ENCODE data around the gene NCOA1. TPM values are rescaled to one million over a fixed set of nuclear protein-coding genes. Genes with fewer than 3 reads are reported as not detected.
"Not testable (repeated sequence)": the region's sequence is repeated elsewhere in the genome, so short reads cannot be mapped to it uniquely, and the experiment has no call there.

NCOA1 gene
- total RNA-seq, 4 donors from 2014 or later = 29.9 to 51.9 (median 40.1) TPM

- Histone ChIP-seq H3K27ac (no peak overlapping the region), H3K4me3 (replicated peaks in 1 of 3) (no peak overlapping the region), H3K27me3 (no peaks in the 10 kb centered on the region), H3K4me1 (no peaks in the 10 kb centered on the region), H3K9me3 (no peaks in the 10 kb centered on the region), H3K36me3 (no peaks in the 10 kb centered on the region)
- intact Hi-C loops (cut with DNase I) = no loop called here
- 77 to 79% methylated on average over 6 of the region's 6 CpGs for WGBS, 2 donors
- no peak for DNase-seq
- no peak for TF ChIP-seq POLR2A (IDR thresholded peaks at IDR 0.05)
- no peak for TF ChIP-seq CTCF (IDR thresholded peaks at IDR 0.05)
These were observed 13.8 kb upstream of the NCOA1 start for GRCh38 chr2:24477229-24477628.

GRCh38 chr2:24478243-24478642 lies 12.8 kb upstream of the NCOA1 start:
- Histone ChIP-seq H3K9me3 (no peaks in the 10 kb centered on the region), H3K4me1 (no peaks in the 10 kb centered on the region), H3K27me3 (no peaks in the 10 kb centered on the region), H3K27ac (no peak overlapping the region), H3K36me3 (no peaks in the 10 kb centered on the region), H3K4me3 (replicated peaks in 1 of 3) (no peak overlapping the region)
- intact Hi-C loops (cut with DNase I) = no loop called here
- DNase-seq = no peak
- no peak for TF ChIP-seq CTCF (IDR thresholded peaks at IDR 0.05)
- TF ChIP-seq POLR2A (IDR thresholded peaks at IDR 0.05) = no peak
- WGBS, 2 donors = 65 to 74% methylated on average over 3 of the region's 3 CpGs

GRCh38 chr2:24480245-24480644 lies 10.8 kb upstream of the NCOA1 start:
- H3K27me3 ChIP-seq = no peaks in the 10 kb centered on the region
- no peak overlapping the region for H3K4me3 ChIP-seq (replicated peaks in 1 of 3)
- H3K9me3 ChIP-seq = no peaks in the 10 kb centered on the region
- H3K36me3 ChIP-seq = no peaks in the 10 kb centered on the region
- intact Hi-C loops (cut with DNase I) = no loop called here
- TF ChIP-seq CTCF (IDR thresholded peaks at IDR 0.05) = no peak
- no peak for TF ChIP-seq POLR2A (IDR thresholded peaks at IDR 0.05)
- DNase-seq = no peak
- H3K4me1 ChIP-seq = no peaks in the 10 kb centered on the region
- no peak overlapping the region for H3K27ac ChIP-seq
- WGBS, 2 donors = 82 to 99% methylated on average over 4 of the region's 4 CpGs

GRCh38 chr2:24482251-24482971 lies 8.6 kb upstream of the NCOA1 start:
- no peaks in the 10 kb centered on the region for H3K4me1 ChIP-seq
- DNase-seq = no peak
- no peaks in the 10 kb centered on the region for H3K36me3 ChIP-seq
- H3K27me3 ChIP-seq = no peaks in the 10 kb centered on the region
- 76 to 79% methylated on average over 5 of the region's 5 CpGs for WGBS, 2 donors
- intact Hi-C loops (cut with DNase I) = no loop called here
- H3K4me3 ChIP-seq (replicated peaks in 1 of 3) = no peak overlapping the region
- TF ChIP-seq CTCF (IDR thresholded peaks at IDR 0.05) (no peak), POLR2A (IDR thresholded peaks at IDR 0.05) (no peak)
- no peaks in the 10 kb centered on the region for H3K9me3 ChIP-seq
- no peak overlapping the region for H3K27ac ChIP-seq

GRCh38 chr2:24482972-24483300 lies 8.1 kb upstream of the NCOA1 start:
- DNase-seq = no peak
- Histone ChIP-seq H3K36me3 (no peaks in the 10 kb centered on the region), H3K4me1 (no peaks in the 10 kb centered on the region), H3K27me3 (no peaks in the 10 kb centered on the region), H3K4me3 (replicated peaks in 1 of 3) (no peak overlapping the region), H3K27ac (no peak overlapping the region), H3K9me3 (no peaks in the 10 kb centered on the region)
- WGBS, 2 donors = 59 to 63% methylated on average over 3 of the region's 3 CpGs
- intact Hi-C loops (cut with DNase I) = no loop called here
- TF ChIP-seq POLR2A (IDR thresholded peaks at IDR 0.05) = no peak

GRCh38 chr2:24484677-24485076 lies 6.4 kb upstream of the NCOA1 start:
- H3K9me3 ChIP-seq; H3K27ac ChIP-seq; H3K27me3 ChIP-seq; H3K4me1 ChIP-seq; DNase-seq; H3K4me3 ChIP-seq (replicated peaks in 1 of 3); intact Hi-C loops (cut with DNase I); H3K36me3 ChIP-seq: not testable (repeated sequence)
- 84% methylated on average over 6 of the region's 6 CpGs for WGBS, 2 donors
